Body of pancreas (tissue), 4 donors: ENCODE results near the gene TTC23L.

ENCODE experiments used
- POLR2A ChIP-seq, 3 donors: fragments of 450-650 bp; IDR thresholded peaks; one replicate each; pipeline ENCODE4 v1.6.1; 2016; ENCODE audit warnings: antibody characterized with exemption in 3 of 3, mild to moderate bottlenecking in 2 of 3
- TF ChIP-seq, protein P1 (sequence below), 7 experiments: fragments of 450-650 bp in 4 of 7; fragments of 200-600 bp in 3 of 7; sonication (generic) in 3 of 7; IDR thresholded peaks; one replicate each; pipeline ENCODE4 v1.5.1; 2016 to 2019; ENCODE audit warnings: antibody characterized with exemption in 7 of 7

DNA sequence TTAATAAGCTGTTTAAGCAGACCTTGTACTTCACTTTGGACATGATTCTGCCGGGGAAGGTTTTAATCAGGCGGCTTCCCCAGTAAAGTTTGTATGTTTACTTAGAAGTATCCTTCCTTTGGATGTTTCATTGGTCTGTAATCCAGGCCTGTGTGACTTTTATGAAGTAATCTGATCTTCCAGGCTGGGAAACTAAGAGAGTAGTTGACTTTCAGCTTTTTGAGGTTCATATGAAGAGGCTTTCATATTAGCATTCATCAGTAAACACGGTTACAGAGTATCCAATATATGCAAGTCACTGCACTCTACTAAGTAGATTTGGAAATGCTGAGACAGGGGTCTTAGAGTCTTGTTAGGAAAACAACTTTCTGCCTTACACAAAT lies 91.5 kb downstream of the TTC23L start:
- TF ChIP-seq, protein P1, sequence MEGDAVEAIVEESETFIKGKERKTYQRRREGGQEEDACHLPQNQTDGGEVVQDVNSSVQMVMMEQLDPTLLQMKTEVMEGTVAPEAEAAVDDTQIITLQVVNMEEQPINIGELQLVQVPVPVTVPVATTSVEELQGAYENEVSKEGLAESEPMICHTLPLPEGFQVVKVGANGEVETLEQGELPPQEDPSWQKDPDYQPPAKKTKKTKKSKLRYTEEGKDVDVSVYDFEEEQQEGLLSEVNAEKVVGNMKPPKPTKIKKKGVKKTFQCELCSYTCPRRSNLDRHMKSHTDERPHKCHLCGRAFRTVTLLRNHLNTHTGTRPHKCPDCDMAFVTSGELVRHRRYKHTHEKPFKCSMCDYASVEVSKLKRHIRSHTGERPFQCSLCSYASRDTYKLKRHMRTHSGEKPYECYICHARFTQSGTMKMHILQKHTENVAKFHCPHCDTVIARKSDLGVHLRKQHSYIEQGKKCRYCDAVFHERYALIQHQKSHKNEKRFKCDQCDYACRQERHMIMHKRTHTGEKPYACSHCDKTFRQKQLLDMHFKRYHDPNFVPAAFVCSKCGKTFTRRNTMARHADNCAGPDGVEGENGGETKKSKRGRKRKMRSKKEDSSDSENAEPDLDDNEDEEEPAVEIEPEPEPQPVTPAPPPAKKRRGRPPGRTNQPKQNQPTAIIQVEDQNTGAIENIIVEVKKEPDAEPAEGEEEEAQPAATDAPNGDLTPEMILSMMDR (IDR thresholded peaks at IDR 0.05): no peak
- no peak for TF ChIP-seq POLR2A (IDR thresholded peaks at IDR 0.05)
